B cell (primary cell): ENCODE data around the gene KCNN1. TPM values are rescaled to one million over a fixed set of nuclear protein-coding genes. Genes with fewer than 3 reads are reported as not detected.

Source experiments
- polyA plus RNA-seq: library from polyadenylated mRNA; depleted of rRNA; stranded (reverse); fragments of >200 nt; gene quantifications from 2 replicates; pipeline ENCODE4 v1.2.3, GENCODE V29; 2012
- small RNA-seq: library from RNA; depleted of rRNA; stranded (forward); fragments of <200 nt; gene quantifications from one replicate; pipeline ENCODE3, GENCODE V24; 2012; ENCODE audit warnings: low replicate concordance, low read depth; ENCODE audit not compliant: insufficient read length
- total RNA-seq, 2 donors: library from RNA; stranded (reverse); fragments of 120-200 nt in 1 of 2; gene quantifications; 1 replicate in 1 of 2; 2 replicates in 1 of 2; pipeline versions ENCODE4 v1.2.3 to v1.2.4, GENCODE V29; 2013 to 2022

Gene KCNN1
- total and polyA plus RNA-seq, 2 donors (not counting 1 experiment from before 2014, with no cell fraction given) = 0.04 TPM; not detected in 1

Small RNAs within 50 kb of the gene (small RNA-seq; reads per million reads assigned to genes)
- gene RNA5SP468 = not detected

Other genes starting within 250 kb of the KCNN1 start
- gene MAP1S, start 247.6 kb upstream of the KCNN1 start, total RNA-seq = 81.6 and 83.0 TPM in 2 replicates
- 32.4 and 38.2 TPM in 2 replicates for gene MAP1S, start 247.6 kb upstream of the KCNN1 start, polyA plus RNA-seq
- gene FCHO1, start 215.6 kb upstream of the KCNN1 start, total RNA-seq = 149 and 162 TPM in 2 replicates
- 83.0 and 85.7 TPM in 2 replicates for gene FCHO1, start 215.6 kb upstream of the KCNN1 start, polyA plus RNA-seq
- not detected in 2 replicates for gene B3GNT3, start 172.0 kb upstream of the KCNN1 start, total RNA-seq
- 0.06 TPM in 1 of 2 replicates, not detected in the other for gene B3GNT3, start 172.0 kb upstream of the KCNN1 start, polyA plus RNA-seq
- 3.6 and 5.0 TPM in 2 replicates for gene INSL3, start 145.6 kb upstream of the KCNN1 start, total RNA-seq
- 3.4 and 6.1 TPM in 2 replicates for gene INSL3, start 145.6 kb upstream of the KCNN1 start, polyA plus RNA-seq
- 142 and 143 TPM in 2 replicates for gene JAK3, start 119.1 kb upstream of the KCNN1 start, total RNA-seq
- gene JAK3, start 119.1 kb upstream of the KCNN1 start, polyA plus RNA-seq = 78.6 and 102 TPM in 2 replicates
- 3,099 and 3,228 TPM in 2 replicates for gene RPL18A, start 107.2 kb upstream of the KCNN1 start, total RNA-seq
- gene RPL18A, start 107.2 kb upstream of the KCNN1 start, polyA plus RNA-seq = 3,761 and 3,796 TPM in 2 replicates
- gene SLC5A5, start 95.2 kb upstream of the KCNN1 start, total RNA-seq = 0.07 and 0.12 TPM in 2 replicates
- 0.40 and 0.58 TPM in 2 replicates for gene SLC5A5, start 95.2 kb upstream of the KCNN1 start, polyA plus RNA-seq
- 25.0 and 26.9 TPM in 2 replicates for gene CCDC124, start 34.1 kb upstream of the KCNN1 start, total RNA-seq
- gene CCDC124, start 34.1 kb upstream of the KCNN1 start, polyA plus RNA-seq = 56.8 and 57.8 TPM in 2 replicates
- gene ARRDC2, start 41.1 kb downstream of the KCNN1 start, total RNA-seq = 639 and 667 TPM in 2 replicates
- gene ARRDC2, start 41.1 kb downstream of the KCNN1 start, polyA plus RNA-seq = 131 and 202 TPM in 2 replicates
- gene IL12RB1, start 119.8 kb downstream of the KCNN1 start, total RNA-seq = 24.5 and 24.8 TPM in 2 replicates
- 17.9 and 18.8 TPM in 2 replicates for gene IL12RB1, start 119.8 kb downstream of the KCNN1 start, polyA plus RNA-seq
- gene MAST3, start 130.7 kb downstream of the KCNN1 start, total RNA-seq = 85.5 and 90.7 TPM in 2 replicates
- 43.5 and 48.7 TPM in 2 replicates for gene MAST3, start 130.7 kb downstream of the KCNN1 start, polyA plus RNA-seq
- gene PIK3R2, start 186.1 kb downstream of the KCNN1 start, total RNA-seq = 13.7 and 15.8 TPM in 2 replicates
- 8.5 and 8.9 TPM in 2 replicates for gene PIK3R2, start 186.1 kb downstream of the KCNN1 start, polyA plus RNA-seq
- 171 TPM in 2 replicates for gene IFI30, start 206.7 kb downstream of the KCNN1 start, total RNA-seq
- 74.5 and 222 TPM in 2 replicates for gene IFI30, start 206.7 kb downstream of the KCNN1 start, polyA plus RNA-seq
- gene MPV17L2, start 226.1 kb downstream of the KCNN1 start, total RNA-seq = 6.5 and 8.6 TPM in 2 replicates
- gene MPV17L2, start 226.1 kb downstream of the KCNN1 start, polyA plus RNA-seq = 18.4 and 23.0 TPM in 2 replicates
- gene RAB3A, start 236.9 kb downstream of the KCNN1 start, total RNA-seq = 9.6 and 10.4 TPM in 2 replicates
- gene RAB3A, start 236.9 kb downstream of the KCNN1 start, polyA plus RNA-seq = 5.3 and 7.7 TPM in 2 replicates